ENCODE results near the gene FLYWCH2.

The FLYWCH2 gene

DNA sequence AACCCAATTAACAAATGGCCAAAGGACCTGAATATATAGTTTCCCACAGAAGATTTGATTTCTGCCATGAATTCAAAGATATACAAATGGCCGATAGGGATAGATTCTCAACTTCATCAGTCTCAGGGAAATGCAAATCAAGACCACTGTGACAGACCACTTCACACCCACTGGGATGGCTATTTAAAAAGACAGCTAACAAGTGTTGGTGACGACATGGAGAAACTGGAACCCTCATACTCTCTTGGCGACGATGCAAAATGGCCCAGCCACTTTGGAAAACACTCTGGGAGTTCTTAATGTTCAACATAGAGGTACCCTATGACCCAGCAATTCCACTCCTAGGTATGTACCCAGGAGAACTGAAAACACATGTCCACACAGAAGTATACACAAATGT is 63.6 kb downstream of the FLYWCH2 start:
- DNase-seq: no peak

All from CD4-positive, alpha-beta T cell treated with Interleukin-4 for 1 hour (primary cell).